Caco-2 (cell line): ENCODE data around the gene UBE2J2. TPM values are rescaled to one million over a fixed set of nuclear protein-coding genes. Genes with fewer than 3 reads are reported as not detected.

Experiments used
- BruUV-seq: library from RNA; stranded (reverse); fragments of 400-500 nt; replicated peaks from 2 replicates; lab custom pipeline; 2021; lab: Mats Ljungman, UMichigan
- CTCF ChIA-PET: fragments of 300-600 bp; sonication (Branson Sonifier 250); formaldehyde crosslinking; loops from one replicate; lab custom pipeline; 2022; ENCODE audit warnings: antibody characterized with exemption; lab: Charles Lee
- POLR2A ChIA-PET: fragments of 300-600 bp; sonication (Branson Sonifier 250); formaldehyde crosslinking; loops from one replicate; lab custom pipeline; 2022; ENCODE audit warnings: antibody characterized with exemption; lab: Charles Lee
- DNase-seq, 2 experiments: peaks; one replicate each; pipeline versions ENCODE4 v3.0.0 to v3.0.0-alpha.2; 2020 to 2022
- H3K27me3 ChIP-seq: replicated peaks from 2 replicates; pipeline ENCODE4 v1.6.0; 2011; ENCODE audit warnings: low read length; ENCODE audit not compliant: control insufficient read depth, insufficient read depth
- H3K36me3 ChIP-seq: 2 replicates; pipeline ENCODE4 v1.5.1; 2011; ENCODE audit warnings: low read length; ENCODE audit not compliant: control insufficient read depth, insufficient read depth
- H3K4me1 ChIP-seq: fragments of 250-450 bp; sonication (Bioruptor Pico); 2 replicates; pipeline ENCODE4 v1.5.1; 2020; ENCODE audit warnings: mild to moderate bottlenecking
- H3K4me3 ChIP-seq: 2 replicates; pipeline ENCODE4 v1.5.1; 2011; ENCODE audit warnings: low read depth, mild to moderate bottlenecking, control low read depth, low read length
- H3K9me3 ChIP-seq: fragments of 250-450 bp; sonication (Bioruptor Pico); 2 replicates; pipeline ENCODE4 v1.5.1; 2020; ENCODE audit warnings: mild to moderate bottlenecking, moderate library complexity
- H3K27ac Mint-ChIP-seq: one replicate; pipeline ENCODE4 v1.8.0; 2022; ENCODE audit warnings: mixed read lengths; ENCODE audit not compliant: unreplicated experiment
- H3K27me3 Mint-ChIP-seq: one replicate; pipeline ENCODE4 v1.8.0; 2022; ENCODE audit warnings: mixed read lengths; ENCODE audit not compliant: insufficient read depth, unreplicated experiment
- H3K36me3 Mint-ChIP-seq: one replicate; pipeline ENCODE4 v1.8.0; 2022; ENCODE audit warnings: mild to moderate bottlenecking, mixed read lengths; ENCODE audit not compliant: insufficient read depth, unreplicated experiment
- H3K4me1 Mint-ChIP-seq: one replicate; pipeline ENCODE4 v1.8.0; 2022; ENCODE audit warnings: low read depth, mixed read lengths; ENCODE audit not compliant: unreplicated experiment
- H3K4me3 Mint-ChIP-seq: one replicate; pipeline ENCODE4 v1.8.0; 2022; ENCODE audit warnings: mild to moderate bottlenecking, moderate library complexity, mixed read lengths; ENCODE audit not compliant: unreplicated experiment
- H3K9me3 Mint-ChIP-seq: one replicate; pipeline ENCODE4 v1.8.0; 2022; ENCODE audit warnings: mixed read lengths; ENCODE audit not compliant: unreplicated experiment
- CTCF ChIP-seq, 2 experiments: fragments of 200-600 bp in 1 of 2; IDR thresholded peaks; 1 replicate in 1 of 2; 2 replicates in 1 of 2; pipeline versions ENCODE4 v1.5.1 to v1.8.0; 2011 to 2022; ENCODE audit warnings: antibody characterized with exemption in 1 of 2, control low read depth in 1 of 2, inconsistent platforms in 1 of 2, low read depth in 1 of 2, low read length in 1 of 2, mild to moderate bottlenecking in 1 of 2, moderate library complexity in 1 of 2; ENCODE audit not compliant: insufficient read depth in 1 of 2, severe bottlenecking in 1 of 2, unreplicated experiment in 1 of 2
- intact Hi-C: fragments of 100-400 bp; cut with micrococcal nuclease; formaldehyde crosslinking; loops from one replicate; pipeline ENCODE4 v1.10.0; 2022; ENCODE audit not compliant: unreplicated experiment
- total RNA-seq: library from RNA; stranded (reverse); gene quantifications from 2 replicates; pipeline ENCODE4 v1.2.3, GENCODE V29; 2022

UBE2J2 gene
- total RNA-seq, 1 experiment from 2014 or later, result 57.2 TPM

- intact Hi-C loops, result no loop called here
- ChIA-PET POLR2A (no interaction called here), CTCF (interaction anchor here (0.6 to 0.7 kb wide), 3 partner anchors 15 to 387 kb away, joined by 3 to 4 read pairs (median 3); no protein-coding TSS in a partner anchor)
- H3K4me1 ChIP-seq, result no peaks in the 10 kb centered on the region; the same call in 1 of the 2 replicates
- Mint-ChIP-seq H3K36me3 (peaks cover 19% of the 10 kb centered on the region), H3K9me3 (peaks cover 8% of the 10 kb centered on the region), H3K4me1 (no peaks in the 10 kb centered on the region), H3K27ac (no peak overlapping the region), H3K27me3 (peaks cover 3% of the 10 kb centered on the region), H3K4me3 (no peak overlapping the region)
- H3K4me3 ChIP-seq, result no peak overlapping the region
- no peak for TF ChIP-seq CTCF (IDR thresholded peaks at IDR 0.05; ENCODE audit: insufficient read depth in 1 of 2, low read depth in 1 of 2, low read length in 1 of 2, severe bottlenecking in 1 of 2, unreplicated experiment in 1 of 2)
- H3K36me3 ChIP-seq, result no peaks in the 10 kb centered on the region
- no peaks in the 10 kb centered on the region for H3K27me3 ChIP-seq
- no peak for DNase-seq
- BruUV-seq, result no TSS peak
- H3K9me3 ChIP-seq, result no peaks in the 10 kb centered on the region
These were observed 19.9 kb upstream of the UBE2J2 start for GRCh38 chr1:1293263-1294249.

- no peak for DNase-seq
- Mint-ChIP-seq H3K27me3 (peaks cover 3% of the 10 kb centered on the region), H3K4me1 (no peaks in the 10 kb centered on the region), H3K4me3 (no peak overlapping the region), H3K9me3 (peaks cover 8% of the 10 kb centered on the region), H3K36me3 (peaks cover 19% of the 10 kb centered on the region), H3K27ac (no peak overlapping the region)
- Histone ChIP-seq H3K4me3 (no peak overlapping the region), H3K4me1 (no peaks in the 10 kb centered on the region; the same call in 1 of the 2 replicates), H3K27me3 (no peaks in the 10 kb centered on the region), H3K9me3 (no peaks in the 10 kb centered on the region), H3K36me3 (no peaks in the 10 kb centered on the region)
- CTCF ChIA-PET, result interaction anchor here (0.6 to 1.5 kb wide), 2 partner anchors 168 to 386 kb away, joined by 3 read pairs; no protein-coding TSS in a partner anchor
- POLR2A ChIA-PET, result interaction anchor here (1.1 kb wide), 1 partner anchor 54 kb away, joined by 3 read pairs; no protein-coding TSS in a partner anchor
- intact Hi-C loops, result no loop called here
- no TSS peak for BruUV-seq
- TF ChIP-seq CTCF (IDR thresholded peaks at IDR 0.05; ENCODE audit: insufficient read depth in 1 of 2, low read depth in 1 of 2, low read length in 1 of 2, severe bottlenecking in 1 of 2, unreplicated experiment in 1 of 2), result no peak
These were observed 19.2 kb upstream of the UBE2J2 start for GRCh38 chr1:1292851-1293250.

GRCh38 chr1:1292442-1292779 is 18.8 kb upstream of the UBE2J2 start:
- no peak for TF ChIP-seq CTCF (IDR thresholded peaks at IDR 0.05; ENCODE audit: insufficient read depth in 1 of 2, low read depth in 1 of 2, low read length in 1 of 2, severe bottlenecking in 1 of 2, unreplicated experiment in 1 of 2)

More at GRCh38 chr1:1292442-1292779, 18.8 kb upstream of the UBE2J2 start:
- DNase-seq, result no peak
- peaks cover 8% of the 10 kb centered on the region for H3K9me3 Mint-ChIP-seq
- no peak overlapping the region for H3K4me3 ChIP-seq
- peaks cover 3% of the 10 kb centered on the region for H3K27me3 Mint-ChIP-seq
- H3K9me3 ChIP-seq, result no peaks in the 10 kb centered on the region
- H3K36me3 Mint-ChIP-seq, result peaks cover 19% of the 10 kb centered on the region
- POLR2A ChIA-PET, result interaction anchor here (0.6 to 1.1 kb wide), 2 partner anchors 54 to 213 kb away, joined by 3 read pairs; no protein-coding TSS in a partner anchor
- intact Hi-C loops, result no loop called here
- no peaks in the 10 kb centered on the region for H3K27me3 ChIP-seq
- no peaks in the 10 kb centered on the region for H3K36me3 ChIP-seq
- H3K4me1 ChIP-seq, result no peaks in the 10 kb centered on the region; the same call in 1 of the 2 replicates
- no TSS peak for BruUV-seq
- CTCF ChIA-PET, result interaction anchor here (0.6 to 1.5 kb wide), 4 partner anchors 167 to 386 kb away, joined by 3 read pairs; no protein-coding TSS in a partner anchor
- H3K4me3 Mint-ChIP-seq, result no peak overlapping the region
- no peak overlapping the region for H3K27ac Mint-ChIP-seq
- no peaks in the 10 kb centered on the region for H3K4me1 Mint-ChIP-seq
